Lower leg skin (tissue), 4 donors: ENCODE results near the gene TNIK. TPM values are rescaled to one million over a fixed set of nuclear protein-coding genes. Genes with fewer than 3 reads are reported as not detected.

Source experiments
- DNase-seq, 2 donors: peaks; one replicate each; pipeline ENCODE4 v3.0.0-alpha.2; 2019; ENCODE audit warnings: low spot score in 2 of 2
- H3K4me3 ChIP-seq: fragments of 200-600 bp; sonication (generic); 2 replicates; pipeline ENCODE4 v1.5.1; 2017; ENCODE audit warnings: mild to moderate bottlenecking, low read depth; ENCODE audit not compliant: poor library complexity, severe bottlenecking
- CTCF ChIP-seq, 3 donors: fragments of 450-650 bp; IDR thresholded peaks; one replicate each; pipeline ENCODE4 v1.5.1; 2016; ENCODE audit warnings: antibody characterized with exemption in 3 of 3, mild to moderate bottlenecking in 3 of 3, moderate library complexity in 2 of 3
- POLR2A ChIP-seq, 2 donors: fragments of 450-650 bp; IDR thresholded peaks; one replicate each; pipeline ENCODE4 v1.6.1; 2016 to 2017; ENCODE audit warnings: antibody characterized with exemption in 2 of 2, mild to moderate bottlenecking in 1 of 2, moderate library complexity in 1 of 2
- WGBS, 2 donors: methylation state at CpG; one replicate each; pipeline ENCODE4 v1.1.5; 2018; 5-methylcytosine and 5-hydroxymethylcytosine counted together
- intact Hi-C: fragments of 100-400 bp; cut with DNase I; formaldehyde crosslinking; loops from one replicate; pipeline ENCODE4 v1.15.0; 2023; ENCODE audit warnings: low total_unique reads
- total RNA-seq, 4 donors: library from RNA; depleted of rRNA; stranded (reverse); fragments of >200 nt; gene quantifications; one replicate each; pipeline ENCODE4 v1.1.0, GENCODE V29; 2016

The TNIK gene
- total RNA-seq, 4 donors from 2014 or later = 0.72 to 4.7 (median 2.4) TPM

GRCh38 chr3:171169866-171170265, 290.3 kb downstream of the TNIK start:
- WGBS, 2 donors = 88 to 96% methylated on average over 1 of the region's 1 CpG
- no peak overlapping the region for H3K4me3 ChIP-seq
- TF ChIP-seq POLR2A (IDR thresholded peaks at IDR 0.05) (no peak), CTCF (IDR thresholded peaks at IDR 0.05) (no peak)
- DNase-seq = no peak
- intact Hi-C loops = no loop called here

- WGBS, 2 donors = 71 to 75% methylated on average over 2 of the region's 2 CpGs
These were observed 290.8 kb downstream of the TNIK start for GRCh38 chr3:171169443-171169842.

GRCh38 chr3:171168551-171168950, 291.7 kb downstream of the TNIK start:
- no peak overlapping the region for H3K4me3 ChIP-seq
- no peak for DNase-seq
- WGBS, 2 donors = 89 to 96% methylated on average over 4 of the region's 4 CpGs
- TF ChIP-seq POLR2A (IDR thresholded peaks at IDR 0.05) (no peak), CTCF (IDR thresholded peaks at IDR 0.05) (no peak)
- intact Hi-C loops = no loop called here

More at GRCh38 chr3:171169443-171169842, 290.8 kb downstream of the TNIK start:
- intact Hi-C loops = no loop called here
- no peak for DNase-seq
- TF ChIP-seq CTCF (IDR thresholded peaks at IDR 0.05) (no peak), POLR2A (IDR thresholded peaks at IDR 0.05) (no peak)
- H3K4me3 ChIP-seq = no peak overlapping the region

GRCh38 chr3:171168086-171168485, 292.1 kb downstream of the TNIK start:
- DNase-seq = no peak
- TF ChIP-seq POLR2A (IDR thresholded peaks at IDR 0.05) = no peak
- no peak for TF ChIP-seq CTCF (IDR thresholded peaks at IDR 0.05)
- intact Hi-C loops = no loop called here
- 77 to 83% methylated on average over 5 of the region's 5 CpGs for WGBS, 2 donors
- H3K4me3 ChIP-seq = no peak overlapping the region

GRCh38 chr3:171165983-171166382, 294.2 kb downstream of the TNIK start:
- WGBS, 2 donors = 48 to 58% methylated on average over 1 of the region's 1 CpG
- no peak for DNase-seq
- TF ChIP-seq POLR2A (IDR thresholded peaks at IDR 0.05) = no peak
- TF ChIP-seq CTCF (IDR thresholded peaks at IDR 0.05) = no peak
- intact Hi-C loops = no loop called here
- no peak overlapping the region for H3K4me3 ChIP-seq

GRCh38 chr3:171165499-171165921, 294.7 kb downstream of the TNIK start:
- no peak for TF ChIP-seq POLR2A (IDR thresholded peaks at IDR 0.05)
- TF ChIP-seq CTCF (IDR thresholded peaks at IDR 0.05) = no peak
- H3K4me3 ChIP-seq = no peak overlapping the region
- intact Hi-C loops = no loop called here
- no peak for DNase-seq
- WGBS, 2 donors = 94% methylated on average over 3 of the region's 3 CpGs
